LoVo (cell line): Measurements from ENCODE around the gene CDHR4.
"Not testable (repeated sequence)": the region's sequence is repeated elsewhere in the genome, so short reads cannot be mapped to it uniquely, and the experiment has no call there.

Experiments used
- DNase-seq: peaks from one replicate; pipeline ENCODE4 v3.0.0-alpha.2; 2016; ENCODE audit warnings: low spot score

CDHR4 gene

GRCh38 chr3:49780080-49780974 lies 19.3 kb downstream of the CDHR4 start:
- no peak for DNase-seq

- DNase-seq = no peak
Measured at GRCh38 chr3:49779358-49780079, 20.2 kb downstream of the CDHR4 start.

GRCh38 chr3:49776101-49776500 lies 23.6 kb downstream of the CDHR4 start:
- DNase-seq = not testable (repeated sequence)

- DNase-seq = no peak
Measured at GRCh38 chr3:49775538-49775937, 24.1 kb downstream of the CDHR4 start.

- DNase-seq = no peak
Measured at GRCh38 chr3:49772703-49773102, 27.0 kb downstream of the CDHR4 start.

GRCh38 chr3:49771340-49771938 lies 28.2 kb downstream of the CDHR4 start:
- DNase-seq = no peak

- DNase-seq = no peak
Measured at GRCh38 chr3:49769926-49770325, 29.7 kb downstream of the CDHR4 start.

GRCh38 chr3:49769286-49769915 lies 30.3 kb downstream of the CDHR4 start:
- DNase-seq = no peak

- no peak for DNase-seq
Measured at GRCh38 chr3:49763981-49764380, 35.7 kb downstream of the CDHR4 start.

- DNase-seq = no peak
Measured at GRCh38 chr3:49761661-49762060, 38.0 kb downstream of the CDHR4 start.

- no peak for DNase-seq
Measured at GRCh38 chr3:49759226-49759625, 40.4 kb downstream of the CDHR4 start.

GRCh38 chr3:49757197-49757596 lies 42.5 kb downstream of the CDHR4 start:
- DNase-seq = no peak

- DNase-seq = no peak
Measured at GRCh38 chr3:49756036-49756435, 43.6 kb downstream of the CDHR4 start.

- no peak for DNase-seq
Measured at GRCh38 chr3:49754536-49754935, 45.1 kb downstream of the CDHR4 start.

- no peak for DNase-seq
Measured at GRCh38 chr3:49751501-49751900, 48.2 kb downstream of the CDHR4 start.

- no peak for DNase-seq
Measured at GRCh38 chr3:49750056-49750455, 49.6 kb downstream of the CDHR4 start.

- not testable (repeated sequence) for DNase-seq
Measured at GRCh38 chr3:49748874-49749273, 50.8 kb downstream of the CDHR4 start.

GRCh38 chr3:49747792-49748480 lies 51.7 kb downstream of the CDHR4 start:
- no peak for DNase-seq

- no peak for DNase-seq
Measured at GRCh38 chr3:49745986-49746385, 53.7 kb downstream of the CDHR4 start.
